Endothelial cell of umbilical vein (primary cell): ENCODE results near the gene KRTAP1-1. TPM values are rescaled to one million over a fixed set of nuclear protein-coding genes. Genes with fewer than 3 reads are reported as not detected.

ENCODE experiments used
- BruUV-seq: library from RNA; stranded (reverse); fragments of 400-500 nt; replicated peaks from 2 replicates; lab custom pipeline; 2021; lab: Mats Ljungman, UMichigan
- CTCF ChIA-PET: fragments of 300-600, 350-600 bp; sonication (Branson Sonifier 250); formaldehyde crosslinking; loops from one replicate; lab custom pipeline; 2021; ENCODE audit warnings: antibody characterized with exemption, inconsistent platforms; lab: Charles Lee
- POLR2A ChIA-PET: fragments of 300-600, 350-600 bp; sonication (Branson Sonifier 250); formaldehyde crosslinking; loops from one replicate; lab custom pipeline; 2021; ENCODE audit warnings: antibody characterized with exemption, inconsistent platforms; lab: Charles Lee
- DNase-seq: peaks from one replicate; pipeline ENCODE4 v3.0.0-alpha.2; 2011; ENCODE audit warnings: low read depth, low spot score
- FAIRE-seq: peaks from 2 replicates; lab custom pipeline; 2011; peaks lifted over from hg19 to GRCh38; lab: Jason Lieb, UNC
- H2AFZ ChIP-seq: 2 replicates; pipeline ENCODE4 v1.6.0; 2012; ENCODE audit warnings: low read depth, low read length, control low read depth, inconsistent platforms
- H3K27ac ChIP-seq: 2 replicates; pipeline ENCODE4 v1.5.1; 2011; ENCODE audit warnings: low read depth, mild to moderate bottlenecking, control low read depth, low read length, moderate library complexity; ENCODE audit not compliant: insufficient read depth
- H3K27me3 ChIP-seq, 2 experiments: 2 replicates each; pipeline versions ENCODE4 v1.6.0 to v1.6.1; 2011; ENCODE audit warnings: low read length in 2 of 2, mixed read lengths in 1 of 2; ENCODE audit not compliant: control insufficient read depth in 2 of 2, insufficient read depth in 2 of 2
- H3K36me3 ChIP-seq, 2 experiments: 2 replicates in 1 of 2; 3 replicates in 1 of 2; pipeline ENCODE4 v1.5.1; 2011; ENCODE audit warnings: low read length in 2 of 2, mild to moderate bottlenecking in 1 of 2, moderate library complexity in 1 of 2; ENCODE audit not compliant: control insufficient read depth in 2 of 2, insufficient read depth in 2 of 2; ENCODE audit errors: extremely low read depth in 1 of 2
- H3K4me1 ChIP-seq: 3 replicates; pipeline ENCODE4 v1.5.1; 2011; ENCODE audit warnings: mild to moderate bottlenecking, low read length; ENCODE audit not compliant: control insufficient read depth, insufficient read depth; ENCODE audit errors: extremely low read depth
- H3K4me2 ChIP-seq: 2 replicates; pipeline ENCODE4 v1.6.1; 2011; ENCODE audit warnings: low read length, control low read depth, mixed read lengths; ENCODE audit not compliant: insufficient read depth
- H3K4me3 ChIP-seq, 3 experiments: fragments of 200-600 bp in 1 of 3; sonication (generic), shearing (Covaris generic) in 1 of 3; replicated peaks in 1 of 3; 2 replicates each; pipeline ENCODE4 v1.5.1; 2011 to 2016; ENCODE audit warnings: control low read depth in 3 of 3, low read length in 3 of 3, mild to moderate bottlenecking in 2 of 3, inconsistent platforms in 1 of 3, low read depth in 1 of 3, moderate library complexity in 1 of 3; ENCODE audit not compliant: insufficient read depth in 1 of 3
- H3K79me2 ChIP-seq: 2 replicates; pipeline ENCODE4 v1.6.0; 2012; ENCODE audit warnings: low read length, inconsistent platforms; ENCODE audit not compliant: control insufficient read depth, insufficient read depth
- H3K9ac ChIP-seq: replicated peaks from 2 replicates; pipeline ENCODE3; 2011; ENCODE audit warnings: low read length, control low read depth; ENCODE audit not compliant: insufficient read depth; ENCODE audit errors: extremely low read depth
- H3K9me1 ChIP-seq: replicated peaks from 3 replicates; pipeline ENCODE4 v1.6.0; 2011; ENCODE audit warnings: mild to moderate bottlenecking, low read length; ENCODE audit not compliant: control insufficient read depth, insufficient read depth; ENCODE audit errors: extremely low read depth
- H3K9me3 ChIP-seq: replicated peaks from 2 replicates; pipeline ENCODE4 v1.5.1; 2012; ENCODE audit warnings: low read length, inconsistent platforms; ENCODE audit not compliant: control insufficient read depth, insufficient read depth
- H4K20me1 ChIP-seq: replicated peaks from 2 replicates; pipeline ENCODE3; 2011; ENCODE audit warnings: mild to moderate bottlenecking, low read length; ENCODE audit not compliant: control insufficient read depth, insufficient read depth; ENCODE audit errors: extremely low read depth
- CTCF ChIP-seq, 2 donors: IDR thresholded peaks; 1 replicate in 1 of 2; 2 replicates in 1 of 2; pipeline ENCODE4 v1.5.1; 2011; ENCODE audit warnings: low read length in 2 of 2, mild to moderate bottlenecking in 2 of 2, moderate library complexity in 2 of 2, control low read depth in 1 of 2, inconsistent platforms in 1 of 2, low read depth in 1 of 2; ENCODE audit not compliant: insufficient read depth in 1 of 2; ENCODE audit errors: extremely low read depth in 1 of 2
- EZH2 ChIP-seq: IDR thresholded peaks from 2 replicates; pipeline ENCODE4 v1.6.1; 2012; ENCODE audit warnings: borderline replicate concordance, low read depth, mild to moderate bottlenecking, moderate library complexity, low read length, inconsistent platforms; ENCODE audit not compliant: severe bottlenecking
- FOS ChIP-seq: IDR thresholded peaks from 2 replicates; pipeline ENCODE4 v1.6.1; 2011; ENCODE audit warnings: mild to moderate bottlenecking, low read length, moderate library complexity, borderline replicate concordance; ENCODE audit not compliant: insufficient read depth
- GATA2 ChIP-seq: IDR thresholded peaks from 2 replicates; pipeline ENCODE4 v1.7.0; 2011; ENCODE audit warnings: low read depth, mild to moderate bottlenecking, moderate library complexity, mixed read lengths, low read length; ENCODE audit not compliant: insufficient read length, insufficient read depth
- JUN ChIP-seq: IDR thresholded peaks from 2 replicates; pipeline ENCODE4 v1.6.1; 2011; ENCODE audit warnings: borderline replicate concordance, low read depth; ENCODE audit not compliant: insufficient read length, insufficient read depth
- MAX ChIP-seq: IDR thresholded peaks from 2 replicates; pipeline ENCODE4 v1.6.1; 2011; ENCODE audit not compliant: insufficient read depth, insufficient read length
- MYC ChIP-seq: IDR thresholded peaks from one replicate; pipeline ENCODE4 v1.6.1; 2011; ENCODE audit warnings: mild to moderate bottlenecking, low read depth, low read length
- POLR2A ChIP-seq: IDR thresholded peaks from 2 replicates; pipeline ENCODE4 v1.6.1; 2012; ENCODE audit warnings: low read depth, mild to moderate bottlenecking, control low read depth, low read length
- POLR2AphosphoS5 ChIP-seq: IDR thresholded peaks from 2 replicates; pipeline ENCODE4 v1.6.1; 2012; ENCODE audit warnings: low read depth, mild to moderate bottlenecking, control low read depth, low read length, moderate library complexity; ENCODE audit not compliant: insufficient read depth
- dilution Hi-C: fragments of 300-500 bp; cut with MboI; formaldehyde crosslinking; loops from one replicate; pipeline ENCODE4 v1.15.0; 2019; ENCODE audit warnings: low sequenced_read_pairs; ENCODE audit not compliant: extremely low pct_ligation_motif_present
- intact Hi-C: fragments of 100-400 bp; cut with micrococcal nuclease; formaldehyde crosslinking; loops from one replicate; pipeline ENCODE4 v1.10.0; 2022
- polyA plus RNA-seq, 4 experiments: library from polyadenylated mRNA; depleted of rRNA in 3 of 4; stranded (reverse) in 3 of 4; unstranded in 1 of 4; fragments of >200 nt; gene quantifications; 2 replicates each; pipeline versions ENCODE4 v1.2.1 to v1.2.3, GENCODE V29; 2011 to 2012; ENCODE audit warnings: missing spikeins in 1 of 4
- total RNA-seq: library from RNA; stranded (reverse); gene quantifications from 2 replicates; pipeline ENCODE4 v1.2.3, GENCODE V29; 2021

KRTAP1-1 gene
- total and polyA plus RNA-seq, 2 donors (not counting 3 experiments of a cell fraction or from before 2014, with no cell fraction given) = not detected

- no peak for DNase-seq
- Histone ChIP-seq H3K9me1 (no peaks in the 10 kb centered on the region), H3K79me2 (no peaks in the 10 kb centered on the region), H3K27me3 (peaks cover 6 to 12% of the 10 kb centered on the region in 2 experiments), H3K4me3 (no peak overlapping the region), H4K20me1 (no peaks in the 10 kb centered on the region), H3K36me3 (no peaks in the 10 kb centered on the region), H3K4me1 (no peaks in the 10 kb centered on the region), H3K9ac (no peak overlapping the region), H3K27ac (no peak overlapping the region), H2AFZ (no peak overlapping the region), H3K9me3 (no peaks in the 10 kb centered on the region), H3K4me2 (no peak overlapping the region)
- FAIRE-seq = no peak
- intact Hi-C loops = no loop called here
- TF ChIP-seq GATA2 (no peak), MAX (no peak), POLR2A (no peak)
- CTCF ChIA-PET = no interaction called here
- BruUV-seq = no TSS peak
- dilution Hi-C loops = no loop called here
- POLR2A ChIA-PET = no interaction called here
Observed at GRCh38 chr17:41063449-41063848, 22.2 kb upstream of the KRTAP1-1 start.

- H3K9me3 ChIP-seq = no peaks in the 10 kb centered on the region
- H3K4me3 ChIP-seq = no peak overlapping the region
- peaks cover 6 to 12% of the 10 kb centered on the region in 2 experiments for H3K27me3 ChIP-seq
- no peaks in the 10 kb centered on the region for H3K9me1 ChIP-seq
- FAIRE-seq = no peak
- no peak for DNase-seq
- TF ChIP-seq EZH2 (no peak), JUN (no peak), POLR2AphosphoS5 (no peak), POLR2A (no peak), MYC (no peak), FOS (no peak), GATA2 (no peak), CTCF (IDR thresholded peaks at IDR 0.05; ENCODE audit: extremely low read depth in 1 of 2, insufficient read depth in 1 of 2, low read depth in 1 of 2, low read length in 2 of 2) (no peak), MAX (no peak)
- dilution Hi-C loops (no loop called here), intact Hi-C loops (no loop called here)
- H3K4me1 ChIP-seq = no peaks in the 10 kb centered on the region
- no peak overlapping the region for H3K27ac ChIP-seq
- H3K79me2 ChIP-seq = no peaks in the 10 kb centered on the region
- H4K20me1 ChIP-seq = no peaks in the 10 kb centered on the region
- CTCF ChIA-PET = interaction anchor here (1.5 kb wide), 1 partner anchor 153 kb away, joined by 3 read pairs; no protein-coding TSS in a partner anchor
- POLR2A ChIA-PET = no interaction called here
- no peak overlapping the region for H3K4me2 ChIP-seq
- H2AFZ ChIP-seq = no peak overlapping the region
- no TSS peak for BruUV-seq
- no peaks in the 10 kb centered on the region for H3K36me3 ChIP-seq
- H3K9ac ChIP-seq = no peak overlapping the region
Observed at GRCh38 chr17:41061964-41062363, 20.7 kb upstream of the KRTAP1-1 start.
